Esophagus squamous epithelium (tissue), 5 donors: ENCODE data around the gene COL28A1. TPM values are rescaled to one million over a fixed set of nuclear protein-coding genes. Genes with fewer than 3 reads are reported as not detected.

ENCODE experiments used
- DNase-seq: peaks from one replicate; lab custom pipeline; 2025; lab: John Stamatoyannopoulos, UW
- H3K27ac ChIP-seq, 4 donors: fragments of 200-600 bp; sonication (generic); one replicate each; pipeline ENCODE4 v1.5.1; 2016 to 2019; ENCODE audit warnings: mild to moderate bottlenecking in 1 of 4
- H3K27me3 ChIP-seq, 4 donors: fragments of 200-600 bp; sonication (generic); 1 replicate in 3 of 4; 2 replicates in 1 of 4; pipeline versions ENCODE4 v1.5.1 to v1.6.0; 2017 to 2021; ENCODE audit warnings: antibody characterized with exemption in 1 of 4
- H3K36me3 ChIP-seq, 3 donors: fragments of 200-600 bp; sonication (generic); one replicate each; pipeline ENCODE4 v1.5.1; 2016 to 2019
- H3K4me1 ChIP-seq, 3 donors: fragments of 200-600 bp; sonication (generic); one replicate each; pipeline ENCODE4 v1.5.1; 2017 to 2019
- H3K4me3 ChIP-seq, 4 donors: fragments of 200-600 bp; sonication (generic); 1 replicate in 3 of 4; 2 replicates in 1 of 4; pipeline ENCODE4 v1.5.1; 2016 to 2019; ENCODE audit warnings: mild to moderate bottlenecking in 2 of 4, moderate library complexity in 1 of 4
- H3K9me3 ChIP-seq, 3 donors: fragments of 200-600 bp; sonication (generic); one replicate each; pipeline ENCODE4 v1.5.1; 2016 to 2019
- CTCF ChIP-seq, 6 experiments: fragments of 450-650 bp in 4 of 6; fragments of 200-600 bp in 2 of 6; sonication (generic) in 2 of 6; IDR thresholded peaks; one replicate each; pipeline ENCODE4 v1.5.1; 2016 to 2019; ENCODE audit warnings: antibody characterized with exemption in 6 of 6, mild to moderate bottlenecking in 4 of 6, moderate library complexity in 4 of 6
- POLR2A ChIP-seq, 4 donors: fragments of 450-650 bp; IDR thresholded peaks; one replicate each; pipeline ENCODE4 v1.6.1; 2017; ENCODE audit warnings: antibody characterized with exemption in 4 of 4, mild to moderate bottlenecking in 4 of 4, moderate library complexity in 3 of 4
- WGBS, 2 donors: methylation state at CpG; one replicate each; pipeline ENCODE4 v1.1.5; 2018; 5-methylcytosine and 5-hydroxymethylcytosine counted together
- intact Hi-C: fragments of 100-400 bp; cut with DNase I; formaldehyde crosslinking; loops from one replicate; pipeline ENCODE4 v1.15.0; 2022
- total RNA-seq, 4 donors: library from RNA; depleted of rRNA; stranded (reverse); fragments of >200 nt; gene quantifications; one replicate each; pipeline ENCODE4 v1.1.0, GENCODE V29; 2016
- donor health status: DM: yes; HTN: yes; CAD: no.

Gene COL28A1
- total RNA-seq, 4 donors from 2014 or later = 0.11 to 3.1 (median 0.40) TPM

DNA sequence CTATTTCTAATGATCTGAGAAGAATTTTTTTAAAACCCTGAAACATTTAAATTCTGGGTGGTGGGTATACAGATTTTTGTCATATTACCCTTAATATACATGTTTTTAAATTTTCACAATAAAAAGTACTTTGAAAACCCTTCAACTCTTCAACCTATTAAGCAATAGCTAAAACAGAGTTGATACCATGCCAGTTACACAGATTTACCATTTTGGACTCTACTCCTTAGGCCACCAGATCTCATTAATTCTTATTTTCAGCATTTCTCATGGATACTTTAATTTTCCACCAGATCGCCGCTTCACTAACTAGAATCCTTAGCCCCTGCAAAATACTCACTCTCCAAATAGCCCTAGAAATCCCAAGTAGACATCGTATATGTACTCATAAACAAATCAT lies 12.7 kb upstream of the COL28A1 start:
- Histone ChIP-seq H3K27me3 (no peaks in the 10 kb centered on the region), H3K36me3 (no peaks in the 10 kb centered on the region), H3K4me1 (no peaks in the 10 kb centered on the region), H3K4me3 (no peak overlapping the region), H3K27ac (no peak overlapping the region), H3K9me3 (no peaks in the 10 kb centered on the region)
- intact Hi-C loops = no loop called here
- no peak for TF ChIP-seq CTCF (IDR thresholded peaks at IDR 0.05)
- no peak for TF ChIP-seq POLR2A (IDR thresholded peaks at IDR 0.05)
- 88 to 90% methylated on average over 3 of the region's 3 CpGs for WGBS, 2 donors
- DNase-seq = no peak

- Histone ChIP-seq H3K27me3 (no peaks in the 10 kb centered on the region), H3K27ac (no peak overlapping the region), H3K4me3 (no peak overlapping the region), H3K4me1 (no peaks in the 10 kb centered on the region), H3K9me3 (no peaks in the 10 kb centered on the region), H3K36me3 (no peaks in the 10 kb centered on the region)
- DNase-seq = no peak
- intact Hi-C loops = no loop called here
- WGBS, 2 donors = 70 to 76% methylated on average over 4 of the region's 4 CpGs
- TF ChIP-seq POLR2A (IDR thresholded peaks at IDR 0.05) (no peak), CTCF (IDR thresholded peaks at IDR 0.05) (no peak)
Measured at GRCh38 chr7:7542251-7542835, 6.7 kb upstream of the COL28A1 start.

GRCh38 chr7:7539711-7540110 lies 4.0 kb upstream of the COL28A1 start:
- 80 to 85% methylated on average over 4 of the region's 4 CpGs for WGBS, 2 donors
- H3K4me3 ChIP-seq = no peak overlapping the region
- no peaks in the 10 kb centered on the region for H3K27me3 ChIP-seq
- no peak overlapping the region for H3K27ac ChIP-seq
- intact Hi-C loops = loop anchor here (5.0 to 10.0 kb wide), 2 partner anchors 117 to 435 kb away; no protein-coding TSS in a partner anchor
- no peaks in the 10 kb centered on the region for H3K4me1 ChIP-seq
- TF ChIP-seq POLR2A (IDR thresholded peaks at IDR 0.05) (no peak), CTCF (IDR thresholded peaks at IDR 0.05) (no peak)
- no peaks in the 10 kb centered on the region for H3K9me3 ChIP-seq
- no peak for DNase-seq
- no peaks in the 10 kb centered on the region for H3K36me3 ChIP-seq

DNA sequence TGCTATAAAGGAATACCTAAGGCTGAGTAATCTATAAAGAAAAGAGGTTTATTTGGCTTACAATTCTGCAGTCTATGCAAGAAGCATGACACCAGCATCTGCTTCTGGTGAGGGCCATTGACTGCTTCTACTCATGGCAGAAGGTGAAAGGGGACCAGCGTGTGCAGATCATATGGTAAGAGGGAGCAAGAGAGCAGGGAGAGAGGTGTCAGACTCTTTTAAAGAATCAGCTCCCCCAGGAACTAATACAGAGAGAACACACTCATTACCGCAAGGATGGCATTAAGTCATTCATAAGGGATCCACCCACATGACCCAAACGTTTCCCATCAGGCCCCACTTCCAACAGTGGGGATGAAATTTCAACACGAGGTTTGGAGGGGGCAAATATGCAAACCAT lies 3.5 kb upstream of the COL28A1 start:
- TF ChIP-seq CTCF (IDR thresholded peaks at IDR 0.05) = no peak
- TF ChIP-seq POLR2A (IDR thresholded peaks at IDR 0.05) = no peak
- Histone ChIP-seq H3K4me1 (no peaks in the 10 kb centered on the region), H3K27ac (no peak overlapping the region), H3K36me3 (no peaks in the 10 kb centered on the region), H3K9me3 (no peaks in the 10 kb centered on the region), H3K27me3 (no peaks in the 10 kb centered on the region), H3K4me3 (no peak overlapping the region)
- no peak for DNase-seq
- 68 to 70% methylated on average over 4 of the region's 4 CpGs for WGBS, 2 donors
- intact Hi-C loops = loop anchor here (5.0 to 10.0 kb wide), 2 partner anchors 117 to 434 kb away; no protein-coding TSS in a partner anchor

GRCh38 chr7:7537711-7538110 lies 2.0 kb upstream of the COL28A1 start:
- H3K27me3 ChIP-seq = no peaks in the 10 kb centered on the region
- H3K4me1 ChIP-seq = no peaks in the 10 kb centered on the region
- intact Hi-C loops = loop anchor here (5.0 to 10.0 kb wide), 2 partner anchors 115 to 433 kb away; no protein-coding TSS in a partner anchor
- DNase-seq = no peak
- H3K36me3 ChIP-seq = no peaks in the 10 kb centered on the region
- no peak overlapping the region for H3K27ac ChIP-seq
- TF ChIP-seq CTCF (IDR thresholded peaks at IDR 0.05) = no peak
- no peak for TF ChIP-seq POLR2A (IDR thresholded peaks at IDR 0.05)
- no peaks in the 10 kb centered on the region for H3K9me3 ChIP-seq
- 64 to 70% methylated on average over 2 of the region's 2 CpGs for WGBS, 2 donors
- no peak overlapping the region for H3K4me3 ChIP-seq
